HG02852 (cell line): ENCODE results near the gene KAZALD1.

ENCODE experiments used
- ATAC-seq: cut with Tn5 transposase; IDR thresholded peaks from one replicate; pipeline ENCODE4 v1.9.1; 2021; ENCODE audit warnings: mild to moderate bottlenecking, moderate library complexity; ENCODE audit not compliant: unreplicated experiment

The KAZALD1 gene

GRCh38 chr10:101061624-101062231 lies at the start of gene KAZALD1:
KAZALD1 (plus strand) TSS chr10:101061989; CDS start chr10:101062593, 604 bp downstream.
- no peak for ATAC-seq

GRCh38 chr10:101012525-101013364 lies 49.0 kb upstream of the KAZALD1 start:
- peak; percentile 77 for ATAC-seq

DNA sequence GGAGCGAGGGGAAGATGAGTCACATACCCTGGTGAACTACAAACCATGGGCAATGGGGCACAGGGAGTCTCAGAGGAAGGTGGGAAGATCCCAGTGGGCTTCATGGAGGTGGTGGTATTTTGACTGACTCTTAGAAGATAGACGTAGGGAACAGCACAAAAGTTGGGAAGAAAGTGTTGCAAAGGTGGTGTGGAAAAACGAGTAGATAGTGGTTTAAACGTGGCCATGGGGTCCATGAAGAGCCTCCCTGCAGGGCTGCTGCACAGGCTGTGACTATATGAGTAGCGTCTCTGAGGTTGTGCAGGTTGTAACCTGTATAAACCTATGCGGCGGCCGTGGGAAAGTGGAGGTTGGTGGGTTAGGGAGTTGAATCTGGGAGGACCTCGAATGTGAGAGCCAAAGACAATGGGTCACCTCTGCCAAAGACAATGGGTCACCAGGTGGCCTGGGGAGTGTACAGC lies 48.4 kb upstream of the KAZALD1 start:
- ATAC-seq, result no peak

GRCh38 chr10:101014230-101014884 lies 47.4 kb upstream of the KAZALD1 start:
- no peak for ATAC-seq

- ATAC-seq, result no peak
These were observed 46.7 kb upstream of the KAZALD1 start for GRCh38 chr10:101014966-101015581.

GRCh38 chr10:101015582-101015973 lies 46.2 kb upstream of the KAZALD1 start:
- ATAC-seq, result no peak

GRCh38 chr10:101016814-101017213 lies 45.0 kb upstream of the KAZALD1 start:
- ATAC-seq, result no peak

- ATAC-seq, result no peak
These were observed 43.6 kb upstream of the KAZALD1 start for GRCh38 chr10:101018118-101018599.

GRCh38 chr10:101018600-101019439 lies 43.0 kb upstream of the KAZALD1 start:
- ATAC-seq, result no peak

DNA sequence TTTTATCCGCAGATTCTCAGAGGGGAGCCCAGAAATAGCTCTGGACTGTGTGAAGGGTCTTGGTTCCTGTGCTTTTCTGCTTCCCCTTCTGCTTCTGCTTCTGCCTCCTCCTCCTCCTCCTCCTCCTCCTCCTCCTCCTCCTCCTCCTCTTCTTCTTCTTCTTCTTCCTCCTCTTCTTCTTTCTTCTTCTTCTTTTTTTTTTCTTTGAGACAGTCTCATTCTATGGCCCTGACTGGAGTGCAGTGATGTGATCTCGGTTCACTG lies 42.4 kb upstream of the KAZALD1 start:
- ATAC-seq, result no peak

DNA sequence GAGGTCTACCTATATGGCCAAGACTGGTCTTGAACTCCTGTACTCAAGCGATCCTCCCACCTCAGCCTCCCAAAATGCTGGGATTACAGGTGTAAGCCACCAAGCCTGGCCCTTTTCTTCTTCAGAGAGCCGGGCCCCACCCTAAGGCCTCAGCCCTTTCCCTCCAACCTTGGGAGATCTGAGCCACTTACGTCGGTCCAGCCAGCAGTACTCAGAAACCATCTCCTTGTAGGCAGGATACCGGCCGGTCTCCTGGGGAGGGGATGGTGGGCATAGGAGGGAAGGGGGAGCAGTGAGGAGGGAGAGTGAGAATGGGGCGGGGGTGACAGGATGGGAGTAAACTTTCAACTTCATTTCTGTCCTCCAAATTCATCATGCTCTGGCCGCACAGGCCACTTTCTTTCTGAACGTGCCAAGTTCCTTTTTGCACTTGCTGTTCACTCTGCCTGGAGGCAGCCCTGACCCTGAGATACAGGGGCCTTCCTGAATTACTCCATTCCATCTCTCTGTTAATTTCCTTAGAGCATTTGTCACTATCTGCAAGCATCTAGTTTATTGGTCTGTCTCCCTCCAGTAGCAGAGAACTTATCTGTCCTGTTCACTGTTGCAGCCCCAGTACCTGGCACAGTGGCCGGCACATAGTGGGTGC lies 41.2 kb upstream of the KAZALD1 start:
- ATAC-seq, result no peak

GRCh38 chr10:101021239-101021638 lies 40.5 kb upstream of the KAZALD1 start:
- ATAC-seq, result no peak

DNA sequence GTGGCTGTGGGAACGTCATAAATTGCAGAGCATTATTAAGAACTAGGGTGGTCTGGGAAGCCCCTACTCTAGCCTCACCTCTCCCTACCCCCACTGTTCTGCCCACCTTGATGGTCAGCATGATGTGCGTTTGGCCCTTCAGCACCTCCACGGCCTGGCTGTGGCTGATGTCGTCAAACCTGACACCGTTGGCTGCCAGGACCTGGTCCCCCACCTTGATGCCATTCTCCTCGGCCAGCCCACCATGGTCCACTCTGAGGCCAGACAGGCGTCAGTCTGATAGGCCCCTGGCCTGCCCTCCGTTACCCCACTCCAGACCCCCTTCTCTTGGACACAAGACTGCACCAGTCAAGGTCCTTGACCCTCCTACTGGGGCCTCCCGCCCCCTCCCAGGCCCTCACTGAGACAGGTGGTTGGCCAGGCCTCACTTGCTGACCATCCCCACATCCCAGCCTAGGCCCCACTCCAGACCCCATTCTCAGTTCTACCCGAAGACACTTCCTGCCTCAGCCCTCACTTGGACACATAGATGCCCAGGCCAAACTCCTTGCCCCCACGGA lies 40.0 kb upstream of the KAZALD1 start:
- no peak for ATAC-seq

DNA sequence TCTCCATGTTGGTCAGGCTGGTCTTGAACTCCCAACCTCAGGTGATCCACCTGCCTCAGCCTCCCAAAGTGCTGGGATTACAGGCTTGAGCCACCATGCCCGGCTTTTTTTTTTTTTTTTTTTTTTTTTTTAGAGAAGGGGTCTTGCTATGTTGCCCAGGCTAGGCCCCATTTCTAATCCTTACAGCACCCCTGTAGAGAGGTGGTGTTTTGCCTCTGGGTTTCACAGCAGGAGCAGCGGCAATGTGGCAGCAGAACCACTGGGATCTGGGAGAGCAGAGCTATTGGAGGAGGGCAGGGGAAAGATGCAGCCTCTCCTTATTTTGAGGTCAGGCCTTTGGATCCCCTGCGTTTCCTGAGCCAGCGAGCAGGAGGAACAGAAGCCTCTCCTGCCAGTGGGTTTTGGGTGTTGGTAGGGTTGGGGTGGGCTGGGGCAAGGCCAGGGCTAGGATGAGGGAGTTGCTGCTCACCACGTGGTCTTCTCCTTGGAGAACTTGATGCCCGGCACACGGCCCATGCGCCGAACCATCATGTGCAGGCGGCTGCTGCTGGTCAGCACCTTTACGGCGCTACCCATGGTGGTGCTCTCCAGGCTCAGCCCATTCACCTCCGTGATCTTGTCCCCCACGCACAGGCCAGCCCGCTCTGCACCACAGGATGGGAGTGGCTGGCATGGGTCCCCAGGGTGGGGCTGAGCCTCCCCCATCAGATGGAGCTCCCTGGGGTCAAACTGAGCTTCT lies 38.7 kb upstream of the KAZALD1 start:
- no peak for ATAC-seq

- no peak for ATAC-seq
These were observed 34.6 kb upstream of the KAZALD1 start for GRCh38 chr10:101027106-101027720.

DNA sequence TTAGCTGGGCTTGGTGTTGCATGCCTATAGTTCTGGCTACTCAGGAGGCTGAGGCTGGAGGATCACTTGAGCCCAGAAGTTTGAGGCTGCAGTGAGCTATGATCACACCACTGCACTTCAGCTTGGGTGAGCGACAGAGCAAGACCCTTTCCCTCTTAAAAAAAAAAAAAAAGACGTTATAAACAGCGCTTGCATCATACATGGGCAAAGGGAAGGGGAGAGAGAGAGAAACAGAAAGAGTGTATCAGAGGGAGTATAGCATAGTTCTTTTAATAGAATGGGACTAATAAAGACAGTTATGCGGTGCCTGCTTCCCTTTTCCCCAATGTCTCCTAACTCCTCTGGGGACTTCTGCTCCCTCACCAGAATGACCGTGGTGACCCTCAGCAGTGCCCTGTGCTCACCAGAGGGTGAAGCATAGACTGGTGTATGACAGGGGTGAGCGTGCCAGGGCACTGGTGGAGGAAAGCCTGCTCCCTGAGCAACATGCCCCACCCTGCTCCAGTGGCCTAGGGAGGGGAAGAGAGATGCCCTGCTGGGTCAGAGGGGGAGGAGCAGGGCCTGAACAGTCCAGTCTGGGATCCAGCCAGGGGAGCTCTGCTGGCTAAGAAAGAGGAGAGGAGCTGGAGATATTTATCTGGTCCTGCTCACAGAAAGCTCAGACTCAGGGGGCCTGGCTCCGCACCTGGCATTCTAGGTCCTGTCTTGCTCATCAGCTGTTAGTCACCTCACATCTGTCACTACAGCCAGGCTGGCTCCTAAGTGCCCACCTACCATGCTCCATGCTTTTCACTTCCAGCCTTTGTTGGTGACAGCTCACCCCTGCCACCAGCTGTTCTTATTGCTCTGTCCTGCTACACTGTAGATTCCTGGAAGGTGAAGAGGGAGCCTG lies 33.1 kb upstream of the KAZALD1 start:
- no peak for ATAC-seq

DNA sequence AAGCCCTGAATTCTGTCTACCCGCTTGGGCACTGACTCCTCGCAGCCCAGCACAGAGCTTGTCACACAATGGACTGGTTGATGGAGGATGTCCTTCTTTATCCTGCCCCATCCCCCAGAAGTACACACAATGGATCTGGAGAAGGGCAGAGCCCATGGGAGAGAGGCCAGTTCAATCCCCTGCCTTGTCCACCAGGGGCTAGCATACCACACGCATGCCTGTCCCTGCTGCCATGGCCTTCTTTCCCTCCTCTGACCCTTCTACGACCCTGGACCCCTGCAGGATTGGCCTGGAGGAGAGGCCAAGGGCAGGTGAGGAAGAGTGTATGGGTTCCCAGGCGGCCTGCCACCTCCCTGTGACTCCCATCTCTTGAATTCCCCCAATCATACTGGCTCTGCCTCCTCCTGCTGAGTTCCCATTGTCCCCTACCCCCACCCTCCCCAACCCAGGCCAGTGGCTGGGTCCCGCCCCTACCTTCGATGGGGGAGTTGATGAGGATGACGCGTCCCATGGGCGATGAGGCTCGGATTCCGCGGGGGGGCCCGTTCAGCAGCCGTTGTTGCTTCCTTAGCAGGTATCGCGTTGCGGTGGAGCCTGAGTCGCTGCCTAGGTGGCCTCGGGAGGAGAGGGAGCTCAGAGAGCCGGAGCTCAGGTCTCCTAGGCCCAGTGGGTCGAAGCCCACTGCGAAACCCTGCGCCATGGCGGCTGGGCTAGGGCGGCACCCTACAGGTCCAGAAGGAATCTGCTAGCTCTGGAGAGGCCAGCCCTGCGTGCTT lies 32.1 kb upstream of the KAZALD1 start:
- ATAC-seq, result no peak
